Ascending aorta (tissue), 2 donors: ENCODE data around the gene OVOL3. TPM values are rescaled to one million over a fixed set of nuclear protein-coding genes. Genes with fewer than 3 reads are reported as not detected.
"Not testable (repeated sequence)": the region's sequence is repeated elsewhere in the genome, so short reads cannot be mapped to it uniquely, and the experiment has no call there.

ENCODE experiments used
- DNase-seq, 2 donors: peaks; one replicate each; pipeline ENCODE4 v3.0.0-alpha.2; 2019; ENCODE audit warnings: low spot score in 2 of 2
- H3K27ac ChIP-seq, 2 donors: fragments of 200-600 bp; sonication (generic); one replicate each; pipeline ENCODE4 v1.5.1; 2016 to 2017; ENCODE audit warnings: mild to moderate bottlenecking in 1 of 2
- H3K27me3 ChIP-seq: fragments of 200-600 bp; sonication (generic); one replicate; pipeline ENCODE4 v1.5.1; 2017
- H3K36me3 ChIP-seq, 2 donors: fragments of 200-600 bp; sonication (generic); one replicate each; pipeline ENCODE4 v1.5.1; 2016
- H3K4me1 ChIP-seq, 2 donors: fragments of 200-600 bp; sonication (generic); one replicate each; pipeline ENCODE4 v1.5.1; 2016 to 2017; ENCODE audit warnings: mild to moderate bottlenecking in 1 of 2
- H3K4me3 ChIP-seq, 2 donors: fragments of 200-600 bp; sonication (generic); one replicate each; pipeline ENCODE4 v1.5.1; 2016 to 2017; ENCODE audit warnings: mild to moderate bottlenecking in 1 of 2
- H3K9me3 ChIP-seq, 2 donors: fragments of 200-600 bp; sonication (generic); one replicate each; pipeline ENCODE4 v1.5.1; 2016
- intact Hi-C: fragments of 100-400 bp; cut with DNase I; formaldehyde crosslinking; loops from one replicate; pipeline ENCODE4 v1.15.1; 2023
- total RNA-seq: library from RNA; depleted of rRNA; stranded (reverse); fragments of >200 nt; gene quantifications from one replicate; pipeline ENCODE4 v1.1.0, GENCODE V29; 2016
- TF ChIP-seq, protein P1 (sequence below), 3 experiments: fragments of 200-600 bp in 2 of 3; fragments of 450-650 bp in 1 of 3; sonication (generic) in 2 of 3; IDR thresholded peaks; one replicate each; pipeline ENCODE4 v1.5.1; 2016 to 2019; ENCODE audit warnings: antibody characterized with exemption in 3 of 3, mild to moderate bottlenecking in 1 of 3, moderate library complexity in 1 of 3

The OVOL3 gene
- total RNA-seq, result not detected

GRCh38 chr19:36110487-36111199 is at the start of gene OVOL3:
Gene OVOL3, plus strand, starts transcription at chr19:36111143. Its CDS starts 60 bp downstream, at chr19:36111203.
- intact Hi-C loops, result loop anchor here (10.0 kb wide), 2 partner anchors 366 to 464 kb away; partner anchors contain the start of genes IGFLR1, LIN37, PSENEN and U2AF1L4
- peaks cover 9 to 17% of the 10 kb centered on the region in 2 donors for H3K36me3 ChIP-seq
- H3K9me3 ChIP-seq, result no peaks in the 10 kb centered on the region
- no peak within 1 kb of the TSS for H3K4me3 ChIP-seq
- no peaks in the 10 kb centered on the region for H3K27me3 ChIP-seq
- TF ChIP-seq, protein P1, sequence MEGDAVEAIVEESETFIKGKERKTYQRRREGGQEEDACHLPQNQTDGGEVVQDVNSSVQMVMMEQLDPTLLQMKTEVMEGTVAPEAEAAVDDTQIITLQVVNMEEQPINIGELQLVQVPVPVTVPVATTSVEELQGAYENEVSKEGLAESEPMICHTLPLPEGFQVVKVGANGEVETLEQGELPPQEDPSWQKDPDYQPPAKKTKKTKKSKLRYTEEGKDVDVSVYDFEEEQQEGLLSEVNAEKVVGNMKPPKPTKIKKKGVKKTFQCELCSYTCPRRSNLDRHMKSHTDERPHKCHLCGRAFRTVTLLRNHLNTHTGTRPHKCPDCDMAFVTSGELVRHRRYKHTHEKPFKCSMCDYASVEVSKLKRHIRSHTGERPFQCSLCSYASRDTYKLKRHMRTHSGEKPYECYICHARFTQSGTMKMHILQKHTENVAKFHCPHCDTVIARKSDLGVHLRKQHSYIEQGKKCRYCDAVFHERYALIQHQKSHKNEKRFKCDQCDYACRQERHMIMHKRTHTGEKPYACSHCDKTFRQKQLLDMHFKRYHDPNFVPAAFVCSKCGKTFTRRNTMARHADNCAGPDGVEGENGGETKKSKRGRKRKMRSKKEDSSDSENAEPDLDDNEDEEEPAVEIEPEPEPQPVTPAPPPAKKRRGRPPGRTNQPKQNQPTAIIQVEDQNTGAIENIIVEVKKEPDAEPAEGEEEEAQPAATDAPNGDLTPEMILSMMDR (IDR thresholded peaks at IDR 0.05), result no peak
- DNase-seq, result no peak
- peaks cover 0 to 6% of the 10 kb centered on the region in 2 donors for H3K4me1 ChIP-seq
- no peak within 1 kb of the TSS for H3K27ac ChIP-seq

DNA sequence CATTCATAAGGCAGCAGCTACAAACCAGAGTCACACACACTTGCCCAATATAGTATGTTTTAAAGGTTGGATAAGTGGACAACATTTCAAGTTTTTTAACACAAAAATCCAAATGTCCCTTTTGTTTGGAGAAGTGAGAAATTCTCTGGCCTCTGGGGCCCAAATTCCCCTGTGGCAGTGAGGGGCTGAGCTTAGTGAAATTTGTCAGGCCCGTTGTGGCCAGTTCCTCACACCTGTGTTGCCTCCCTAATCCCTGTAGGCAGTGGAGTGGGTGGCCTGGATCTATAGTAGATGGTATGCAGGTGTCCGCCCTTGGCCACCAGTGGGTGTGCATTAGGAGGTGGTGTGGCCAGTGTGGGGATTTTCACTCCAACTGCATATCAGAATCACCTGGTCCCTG is 49.6 kb upstream of the OVOL3 start:
- Histone ChIP-seq H3K27ac (no peak overlapping the region), H3K9me3 (no peaks in the 10 kb centered on the region), H3K27me3 (no peaks in the 10 kb centered on the region), H3K36me3 (no peaks in the 10 kb centered on the region), H3K4me1 (no peaks in the 10 kb centered on the region), H3K4me3 (no peak overlapping the region)
- TF ChIP-seq, protein P1 (IDR thresholded peaks at IDR 0.05), result no peak
- intact Hi-C loops, result no loop called here
- no peak for DNase-seq

- H3K27me3 ChIP-seq, result no peaks in the 10 kb centered on the region
- no peak overlapping the region for H3K4me3 ChIP-seq
- DNase-seq, result no peak
- no peaks in the 10 kb centered on the region for H3K9me3 ChIP-seq
- no peak overlapping the region for H3K27ac ChIP-seq
- no peaks in the 10 kb centered on the region for H3K36me3 ChIP-seq
- intact Hi-C loops, result no loop called here
- H3K4me1 ChIP-seq, result no peaks in the 10 kb centered on the region
- TF ChIP-seq, protein P1 (IDR thresholded peaks at IDR 0.05), result no peak
Measured at GRCh38 chr19:36064826-36065225, 46.1 kb upstream of the OVOL3 start.

GRCh38 chr19:36067681-36068080 is 43.3 kb upstream of the OVOL3 start:
- Histone ChIP-seq H3K4me1 (no peaks in the 10 kb centered on the region), H3K9me3 (no peaks in the 10 kb centered on the region), H3K27me3 (no peaks in the 10 kb centered on the region), H3K27ac (no peak overlapping the region), H3K4me3 (no peak overlapping the region), H3K36me3 (no peaks in the 10 kb centered on the region)
- intact Hi-C loops, result no loop called here
- DNase-seq, result no peak
- TF ChIP-seq, protein P1 (IDR thresholded peaks at IDR 0.05), result no peak

DNA sequence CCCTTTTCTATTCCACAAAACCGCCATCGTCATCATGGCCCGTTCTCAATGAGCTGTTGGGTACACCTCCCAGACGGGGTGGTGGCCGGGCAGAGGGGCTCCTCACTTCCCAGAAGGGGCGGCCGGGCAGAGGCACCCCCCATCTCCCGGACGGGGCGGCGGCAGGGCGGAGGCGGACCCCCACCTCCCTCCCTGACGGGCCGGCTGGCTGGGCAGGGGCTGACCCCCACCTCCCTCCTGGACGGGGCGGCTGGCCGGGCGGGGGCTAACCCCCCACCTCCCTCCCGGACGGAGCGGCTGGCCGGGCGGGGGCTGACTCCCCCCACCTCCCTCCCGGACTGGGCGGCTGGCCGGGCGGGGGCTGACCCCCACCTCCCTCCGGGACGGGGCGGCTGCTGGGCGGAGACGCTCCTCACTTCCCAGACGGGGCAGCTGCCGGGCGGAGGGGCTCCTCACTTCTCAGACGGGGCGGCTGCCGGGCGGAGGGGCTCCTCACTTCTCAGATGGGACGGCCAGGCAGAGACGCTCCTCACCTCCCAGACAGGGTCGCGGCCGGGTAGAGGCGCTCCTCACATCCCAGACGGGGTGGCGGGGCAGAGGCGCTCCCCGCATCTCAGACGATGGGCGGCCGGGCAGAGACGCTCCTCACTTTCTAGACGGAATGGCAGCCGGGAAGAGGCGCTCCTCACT is 42.0 kb upstream of the OVOL3 start:
- DNase-seq, H3K4me3 ChIP-seq, intact Hi-C loops: not testable (repeated sequence)

DNA sequence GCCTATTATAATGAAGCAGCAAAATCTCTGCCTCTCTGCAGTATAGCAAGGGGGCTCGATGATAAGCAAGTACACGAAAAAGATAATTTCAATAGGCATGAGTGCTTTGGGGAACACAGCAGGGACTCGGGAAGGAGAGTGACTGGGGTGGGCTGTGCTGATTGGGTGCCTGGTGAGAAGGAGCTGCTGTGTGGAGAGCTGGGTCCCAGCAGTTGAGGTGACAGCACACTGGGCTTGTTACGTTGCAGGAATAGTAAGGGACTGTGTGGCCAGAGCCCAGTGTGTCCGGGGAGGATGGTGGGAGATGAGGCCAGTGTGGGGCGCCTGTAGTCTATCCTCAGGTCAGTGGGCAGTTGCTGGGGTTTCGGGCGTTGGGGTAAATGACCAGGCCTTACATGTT is 38.9 kb upstream of the OVOL3 start:
- intact Hi-C loops, result no loop called here
- TF ChIP-seq, protein P1 (IDR thresholded peaks at IDR 0.05), result no peak
- no peak for DNase-seq

More for the DNA sequence above, 42.0 kb upstream of the OVOL3 start:
- not testable (repeated sequence) for H3K27ac ChIP-seq, H3K9me3 ChIP-seq, H3K36me3 ChIP-seq, H3K27me3 ChIP-seq, H3K4me1 ChIP-seq

More for the DNA sequence above, 38.9 kb upstream of the OVOL3 start:
- no peaks in the 10 kb centered on the region for H3K4me1 ChIP-seq
- no peaks in the 10 kb centered on the region for H3K36me3 ChIP-seq
- no peaks in the 10 kb centered on the region for H3K9me3 ChIP-seq
- no peaks in the 10 kb centered on the region for H3K27me3 ChIP-seq
- no peak overlapping the region for H3K27ac ChIP-seq
- H3K4me3 ChIP-seq, result no peak overlapping the region
